ENCODE results near the gene SYTL5. TPM values are rescaled to one million over a fixed set of nuclear protein-coding genes. Genes with fewer than 3 reads are reported as not detected.

SYTL5 gene
- total RNA-seq, 3 donors from 2014 or later: 0.05 TPM; not detected in 2

DNA sequence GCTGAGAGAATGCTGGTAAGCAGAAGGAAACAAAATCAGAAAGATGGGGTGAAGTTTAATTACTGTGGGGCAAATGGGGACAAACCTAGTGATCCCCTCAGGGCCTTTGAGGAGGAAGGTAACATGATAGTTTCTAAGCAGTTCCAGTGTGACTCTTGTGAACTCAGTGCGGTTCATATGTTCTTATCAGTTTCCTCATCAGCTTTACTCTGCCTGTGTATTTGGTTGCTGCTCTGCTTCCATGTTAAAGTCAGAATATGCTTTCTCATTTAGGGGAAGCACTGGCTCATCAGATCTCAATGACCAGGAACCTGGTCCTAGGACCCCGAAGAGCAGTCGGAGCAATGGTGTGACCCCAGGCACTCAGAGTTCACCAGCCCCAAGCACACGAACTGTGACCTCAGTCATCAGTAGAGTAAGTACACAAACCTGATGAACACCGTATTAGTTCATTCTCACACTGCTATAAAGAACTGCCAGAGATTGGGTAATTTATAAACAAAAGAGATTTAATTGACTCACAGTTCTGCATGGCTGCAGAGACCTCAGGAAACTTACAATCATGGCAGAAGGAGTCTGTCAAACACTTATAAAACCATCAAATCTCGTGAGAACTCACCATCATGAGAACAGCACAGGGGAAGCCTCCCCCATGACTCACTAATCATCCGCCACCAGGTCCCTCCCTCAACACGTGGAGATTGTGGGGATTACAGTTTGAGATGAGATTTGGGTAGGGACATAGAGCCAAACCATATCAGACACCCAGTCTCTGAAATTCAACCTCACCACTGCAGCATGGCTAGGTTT lies 83.0 kb downstream of the SYTL5 start:
- no peaks in the 10 kb centered on the region for H3K27me3 Mint-ChIP-seq (ENCODE audit: low read depth)
- H3K9me3 Mint-ChIP-seq: no peaks in the 10 kb centered on the region
- no peak overlapping the region for H3K4me3 Mint-ChIP-seq
- DNase-seq: no peak
- no peaks in the 10 kb centered on the region for H3K36me3 Mint-ChIP-seq (ENCODE audit: insufficient read depth)
- no peaks in the 10 kb centered on the region for H3K4me1 Mint-ChIP-seq (ENCODE audit: low read depth)
- no peak for ATAC-seq

DNA sequence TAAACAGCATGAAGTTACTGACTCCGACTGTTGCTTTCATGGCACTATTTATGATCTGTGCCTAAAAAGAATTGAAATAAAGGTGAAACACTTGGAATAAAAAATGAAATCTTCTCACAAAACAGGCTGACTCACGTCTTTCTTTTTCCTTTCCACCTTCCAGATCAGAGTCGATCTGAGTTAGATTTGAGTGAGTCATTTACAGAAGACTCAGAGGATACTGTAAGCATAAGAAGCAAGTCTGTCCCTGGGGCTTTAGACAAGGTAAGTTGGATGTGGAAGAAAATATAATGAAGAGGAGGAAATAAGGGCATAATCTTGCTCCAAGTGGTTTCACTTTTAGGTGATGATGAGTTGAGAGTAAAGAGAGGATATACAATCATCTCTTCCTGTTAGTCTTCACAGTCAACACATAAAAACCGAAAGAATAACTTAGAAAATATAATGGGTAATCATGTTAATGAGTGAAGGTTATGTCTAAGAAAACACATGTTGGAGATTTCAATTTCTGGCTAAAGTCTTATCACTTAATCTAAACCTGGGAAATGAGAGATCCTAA lies 89.7 kb downstream of the SYTL5 start:
- no peak for DNase-seq
- Mint-ChIP-seq H3K27me3 (ENCODE audit: low read depth) (no peaks in the 10 kb centered on the region), H3K4me1 (ENCODE audit: low read depth) (peaks cover 2% of the 10 kb centered on the region), H3K4me3 (no peak overlapping the region), H3K36me3 (ENCODE audit: insufficient read depth) (no peaks in the 10 kb centered on the region), H3K9me3 (peaks cover 7% of the 10 kb centered on the region)
- no peak for ATAC-seq

- peaks cover 7% of the 10 kb centered on the region for H3K9me3 Mint-ChIP-seq
- H3K4me1 Mint-ChIP-seq (ENCODE audit: low read depth): peaks cover 2% of the 10 kb centered on the region
- H3K36me3 Mint-ChIP-seq (ENCODE audit: insufficient read depth): no peaks in the 10 kb centered on the region
- H3K4me3 Mint-ChIP-seq: no peak overlapping the region
- no peak for ATAC-seq
- no peak for DNase-seq
- H3K27me3 Mint-ChIP-seq (ENCODE audit: low read depth): no peaks in the 10 kb centered on the region
Observed at GRCh38 chrX:38099688-38100087, 93.3 kb downstream of the SYTL5 start.

DNA sequence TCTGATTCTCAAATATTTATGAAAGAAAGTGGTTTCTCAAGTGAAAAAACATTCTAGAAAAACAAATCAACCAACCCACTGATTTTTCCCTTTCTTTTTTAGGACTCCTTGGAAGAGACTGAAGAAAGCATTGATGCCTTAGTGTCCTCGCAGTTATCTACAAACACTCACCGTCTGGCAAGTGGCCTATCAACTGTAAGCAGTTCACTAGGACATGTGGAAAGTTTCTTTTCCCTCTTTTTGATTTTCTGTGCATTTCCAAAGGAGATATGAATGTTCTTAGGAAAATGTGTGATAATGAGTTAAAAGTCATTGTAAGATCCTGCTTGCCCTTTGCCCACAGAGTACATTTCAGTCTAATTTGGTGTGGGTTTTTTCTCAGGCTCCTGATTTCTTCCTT lies 95.9 kb downstream of the SYTL5 start:
- Mint-ChIP-seq H3K4me1 (ENCODE audit: low read depth) (no peaks in the 10 kb centered on the region), H3K4me3 (no peak overlapping the region), H3K27me3 (ENCODE audit: low read depth) (no peaks in the 10 kb centered on the region), H3K9me3 (peaks cover 7% of the 10 kb centered on the region), H3K36me3 (ENCODE audit: insufficient read depth) (no peaks in the 10 kb centered on the region)
- DNase-seq (no peak), ATAC-seq (no peak)

- no peak for ATAC-seq
- no peak overlapping the region for H3K4me3 Mint-ChIP-seq
- no peaks in the 10 kb centered on the region for H3K4me1 Mint-ChIP-seq (ENCODE audit: low read depth)
- no peaks in the 10 kb centered on the region for H3K27me3 Mint-ChIP-seq (ENCODE audit: low read depth)
- DNase-seq: no peak
- peaks cover 7% of the 10 kb centered on the region for H3K9me3 Mint-ChIP-seq
- H3K36me3 Mint-ChIP-seq (ENCODE audit: insufficient read depth): no peaks in the 10 kb centered on the region
Observed at GRCh38 chrX:38102875-38103274, 96.5 kb downstream of the SYTL5 start.

DNA sequence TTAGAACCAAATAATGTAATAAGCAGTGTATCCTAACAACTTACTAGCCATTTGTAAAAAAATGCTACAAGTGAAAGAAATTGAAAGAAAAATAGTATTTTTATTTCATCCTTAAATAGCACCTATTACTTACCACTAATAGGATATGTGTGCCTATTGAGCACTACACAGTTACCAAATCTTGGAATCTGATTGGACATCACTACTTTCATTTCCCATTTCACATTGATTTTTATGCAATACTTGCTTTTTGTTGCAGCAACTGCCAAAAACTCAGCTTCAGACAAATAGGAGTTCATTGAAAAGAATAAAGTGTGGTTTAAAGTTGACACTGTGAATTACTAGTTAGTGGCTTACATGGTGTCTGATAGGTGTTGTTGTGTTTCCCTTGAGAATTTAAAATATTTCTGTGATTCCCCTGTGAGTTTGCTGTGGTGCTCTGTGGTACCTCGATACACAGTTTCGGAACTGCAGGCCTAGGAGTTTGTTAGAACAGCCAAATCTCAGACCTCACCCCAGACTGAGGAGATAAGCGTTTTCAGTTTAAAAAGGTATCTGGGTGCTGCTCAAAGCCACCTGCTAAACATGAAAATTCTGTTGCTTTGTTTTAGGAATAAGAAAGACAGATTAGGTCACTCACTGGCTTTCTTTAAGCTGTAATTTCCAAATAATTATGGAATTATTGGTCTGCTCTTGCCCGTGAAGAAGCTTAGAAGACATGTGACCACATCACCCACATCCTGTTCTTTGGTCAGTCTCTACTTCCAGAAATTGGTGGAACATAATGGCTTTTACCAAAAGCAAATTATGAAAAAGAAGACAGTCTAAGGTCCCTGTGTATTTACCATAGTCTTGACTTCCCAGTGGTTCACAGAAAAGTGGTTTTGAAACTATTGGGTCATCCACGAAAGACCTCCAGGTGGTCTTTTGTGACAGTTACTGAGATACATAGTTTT lies 97.8 kb downstream of the SYTL5 start:
- H3K36me3 Mint-ChIP-seq (ENCODE audit: insufficient read depth): no peaks in the 10 kb centered on the region
- H3K4me1 Mint-ChIP-seq (ENCODE audit: low read depth): no peaks in the 10 kb centered on the region
- ATAC-seq (no peak), DNase-seq (no peak)
- H3K9me3 Mint-ChIP-seq: peaks cover 2% of the 10 kb centered on the region
- H3K4me3 Mint-ChIP-seq: no peak overlapping the region
- no peaks in the 10 kb centered on the region for H3K27me3 Mint-ChIP-seq (ENCODE audit: low read depth)

GRCh38 chrX:38105216-38105725 lies 98.9 kb downstream of the SYTL5 start:
- Mint-ChIP-seq H3K36me3 (ENCODE audit: insufficient read depth) (no peaks in the 10 kb centered on the region), H3K4me1 (ENCODE audit: low read depth) (no peaks in the 10 kb centered on the region), H3K27me3 (ENCODE audit: low read depth) (no peaks in the 10 kb centered on the region), H3K4me3 (no peak overlapping the region), H3K9me3 (no peaks in the 10 kb centered on the region)
- DNase-seq: no peak
- ATAC-seq: no peak

DNA sequence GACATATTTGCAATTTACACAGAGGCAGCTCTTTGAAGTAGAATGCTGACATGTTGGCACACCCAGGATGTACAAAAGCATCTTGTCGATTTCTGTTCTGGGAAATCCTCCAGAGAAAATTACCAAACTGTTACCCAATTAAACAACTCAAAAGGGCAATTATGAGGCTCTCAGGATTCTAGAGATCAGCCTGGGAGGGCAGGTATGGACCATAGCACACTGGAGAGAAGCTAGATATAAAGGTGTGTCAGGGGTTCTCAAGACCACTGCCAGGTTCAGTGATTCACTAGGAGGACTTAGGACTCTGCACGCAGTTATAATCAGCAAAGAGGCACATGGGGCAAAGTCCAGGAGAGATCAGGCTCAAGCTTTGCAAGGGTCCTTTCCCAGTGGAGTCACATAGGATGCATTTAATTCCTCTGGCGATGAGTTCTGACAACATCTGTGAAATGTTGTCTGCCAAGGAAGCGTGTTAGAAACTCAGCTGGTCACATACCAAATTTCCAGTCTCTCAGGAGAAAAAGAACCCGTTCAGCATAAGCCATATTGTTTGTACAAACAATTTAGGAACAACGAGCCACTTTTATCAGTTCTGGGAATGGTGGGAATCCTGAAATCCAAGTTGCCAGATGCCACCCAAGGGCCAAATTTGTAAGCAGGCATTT lies 100.8 kb downstream of the SYTL5 start:
- Mint-ChIP-seq H3K27me3 (ENCODE audit: low read depth) (no peaks in the 10 kb centered on the region), H3K9me3 (no peaks in the 10 kb centered on the region), H3K4me1 (ENCODE audit: low read depth) (no peaks in the 10 kb centered on the region), H3K4me3 (no peak overlapping the region), H3K36me3 (ENCODE audit: insufficient read depth) (no peaks in the 10 kb centered on the region)
- DNase-seq: no peak
- no peak for ATAC-seq

DNA sequence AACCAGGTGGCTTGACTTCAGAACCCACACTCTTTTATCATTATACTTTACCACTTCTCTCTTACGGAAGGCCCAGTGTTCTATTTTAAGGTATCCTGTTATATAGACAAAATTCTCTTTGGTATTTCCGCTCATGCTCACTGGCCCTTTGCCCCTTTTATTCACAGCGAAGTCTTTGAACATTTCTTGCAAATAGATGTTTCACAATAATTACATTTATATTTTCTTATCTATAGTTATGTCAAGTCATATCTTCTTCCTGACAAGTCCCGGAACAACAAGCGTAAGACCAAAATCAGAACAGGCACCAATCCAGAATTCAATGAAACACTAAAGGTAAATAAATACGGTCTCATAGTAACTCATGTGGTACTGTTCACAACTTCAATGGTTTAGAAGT lies 102.0 kb downstream of the SYTL5 start:
- Mint-ChIP-seq H3K27me3 (ENCODE audit: low read depth) (no peaks in the 10 kb centered on the region), H3K36me3 (ENCODE audit: insufficient read depth) (no peaks in the 10 kb centered on the region), H3K4me1 (ENCODE audit: low read depth) (no peaks in the 10 kb centered on the region), H3K9me3 (no peaks in the 10 kb centered on the region), H3K4me3 (no peak overlapping the region)
- ATAC-seq (no peak), DNase-seq (no peak)

GRCh38 chrX:38109042-38109898 lies 102.9 kb downstream of the SYTL5 start:
- DNase-seq (no peak), ATAC-seq (no peak)
- no peaks in the 10 kb centered on the region for H3K4me1 Mint-ChIP-seq (ENCODE audit: low read depth)
- H3K27me3 Mint-ChIP-seq (ENCODE audit: low read depth): no peaks in the 10 kb centered on the region
- no peaks in the 10 kb centered on the region for H3K9me3 Mint-ChIP-seq
- H3K36me3 Mint-ChIP-seq (ENCODE audit: insufficient read depth): no peaks in the 10 kb centered on the region
- no peak overlapping the region for H3K4me3 Mint-ChIP-seq

DNA sequence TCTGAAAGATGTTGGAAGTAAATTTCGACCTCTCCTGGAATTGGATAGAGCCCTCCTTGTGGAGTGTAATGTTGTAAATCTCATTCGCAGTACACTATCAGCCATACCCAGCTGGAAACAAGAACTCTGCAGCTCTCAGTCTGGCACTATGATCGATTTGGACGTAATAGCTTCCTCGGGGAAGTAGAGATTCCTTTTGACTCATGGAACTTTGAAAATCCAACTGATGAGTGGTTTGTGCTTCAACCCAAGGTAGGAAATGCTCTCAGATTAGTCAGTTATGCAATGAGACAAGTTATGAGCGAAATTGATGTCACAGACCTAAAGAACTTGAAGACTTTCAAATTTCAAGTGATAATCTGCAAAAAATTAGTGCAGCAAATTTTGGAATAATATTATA lies 103.9 kb downstream of the SYTL5 start:
- DNase-seq (no peak), ATAC-seq (no peak)
- Mint-ChIP-seq H3K4me1 (ENCODE audit: low read depth) (no peaks in the 10 kb centered on the region), H3K9me3 (no peaks in the 10 kb centered on the region), H3K4me3 (no peak overlapping the region), H3K27me3 (ENCODE audit: low read depth) (no peaks in the 10 kb centered on the region), H3K36me3 (ENCODE audit: insufficient read depth) (no peaks in the 10 kb centered on the region)

- Mint-ChIP-seq H3K4me3 (no peak overlapping the region), H3K9me3 (no peaks in the 10 kb centered on the region), H3K36me3 (ENCODE audit: insufficient read depth) (no peaks in the 10 kb centered on the region), H3K27me3 (ENCODE audit: low read depth) (no peaks in the 10 kb centered on the region), H3K4me1 (ENCODE audit: low read depth) (no peaks in the 10 kb centered on the region)
- DNase-seq (no peak), ATAC-seq (no peak)
Observed at GRCh38 chrX:38111196-38111595, 104.8 kb downstream of the SYTL5 start.

GRCh38 chrX:38112566-38112965 lies 106.2 kb downstream of the SYTL5 start:
- Mint-ChIP-seq H3K27me3 (ENCODE audit: low read depth) (no peaks in the 10 kb centered on the region), H3K36me3 (ENCODE audit: insufficient read depth) (no peaks in the 10 kb centered on the region), H3K4me3 (no peak overlapping the region), H3K9me3 (no peaks in the 10 kb centered on the region), H3K4me1 (ENCODE audit: low read depth) (no peaks in the 10 kb centered on the region)
- DNase-seq: no peak
- no peak for ATAC-seq

Data from activated T-cell treated with anti-CD3 and anti-CD28 coated beads, Interleukin-2, amount 50 U/mL, for 4 hours (primary cell).